Fibroblast of lung (primary cell): ENCODE data around the gene FLRT2. TPM values are rescaled to one million over a fixed set of nuclear protein-coding genes. Genes with fewer than 3 reads are reported as not detected.

ENCODE experiments used
- DNase-seq, 2 donors: peaks; one replicate each; pipeline versions ENCODE4 v3.0.0 to v3.0.0-alpha.2; 2010; ENCODE audit warnings: low read depth in 2 of 2
- H2AFZ ChIP-seq: 2 replicates; pipeline ENCODE4 v1.5.1; 2012; ENCODE audit warnings: low read length, control low read depth, inconsistent platforms
- H3K27ac ChIP-seq: 2 replicates; pipeline ENCODE4 v1.5.1; 2011; ENCODE audit warnings: low read length, control low read depth; ENCODE audit not compliant: insufficient read depth
- H3K27me3 ChIP-seq: 2 replicates; pipeline ENCODE4 v1.5.1; 2011; ENCODE audit warnings: mild to moderate bottlenecking, low read length; ENCODE audit not compliant: control insufficient read depth, insufficient read depth
- H3K36me3 ChIP-seq: 2 replicates; pipeline ENCODE4 v1.5.1; 2011; ENCODE audit warnings: low read length; ENCODE audit not compliant: control insufficient read depth, insufficient read depth
- H3K4me1 ChIP-seq: 2 replicates; pipeline ENCODE4 v1.5.1; 2011; ENCODE audit warnings: low read length; ENCODE audit not compliant: control insufficient read depth, insufficient read depth; ENCODE audit errors: extremely low read depth
- H3K4me2 ChIP-seq: 2 replicates; pipeline ENCODE4 v1.5.1; 2011; ENCODE audit warnings: low read length, control low read depth; ENCODE audit not compliant: insufficient read depth; ENCODE audit errors: extremely low read depth
- H3K4me3 ChIP-seq, 4 experiments: fragments of 200-600 bp in 1 of 4; sonication (generic) in 1 of 4; replicated peaks in 1 of 4; 2 replicates each; pipeline ENCODE4 v1.5.1; 2011 to 2016; ENCODE audit warnings: low read length in 4 of 4, low read depth in 3 of 4, mild to moderate bottlenecking in 3 of 4, control low read depth in 2 of 4, inconsistent platforms in 1 of 4, mixed read lengths in 1 of 4; ENCODE audit not compliant: insufficient read depth in 1 of 4; ENCODE audit errors: control extremely low read depth in 1 of 4
- H3K79me2 ChIP-seq: 2 replicates; pipeline ENCODE4 v1.5.1; 2012; ENCODE audit warnings: mild to moderate bottlenecking, low read length, inconsistent platforms; ENCODE audit not compliant: control insufficient read depth, insufficient read depth
- H3K9ac ChIP-seq: 2 replicates; pipeline ENCODE4 v1.5.1; 2011; ENCODE audit warnings: mild to moderate bottlenecking, low read length, control low read depth; ENCODE audit not compliant: insufficient read depth
- H3K9me3 ChIP-seq: 2 replicates; pipeline ENCODE4 v1.5.1; 2012; ENCODE audit warnings: low read depth, low read length; ENCODE audit not compliant: control insufficient read depth, insufficient read depth
- H4K20me1 ChIP-seq: 2 replicates; pipeline ENCODE4 v1.5.1; 2011; ENCODE audit warnings: low read length; ENCODE audit not compliant: control insufficient read depth, insufficient read depth; ENCODE audit errors: extremely low read depth
- CTCF ChIP-seq, 2 donors: IDR thresholded peaks in 1 of 2; conservative IDR thresholded peaks in 1 of 2; 1 replicate in 1 of 2; 2 replicates in 1 of 2; pipeline ENCODE4 v1.5.1; 2011 to 2012; ENCODE audit warnings: low read length in 2 of 2, control low read depth in 1 of 2, inconsistent platforms in 1 of 2, low read depth in 1 of 2, mild to moderate bottlenecking in 1 of 2
- EZH2 ChIP-seq: IDR thresholded peaks from 2 replicates; pipeline ENCODE4 v1.5.1; 2012; ENCODE audit warnings: low read length, control low read depth, mild to moderate bottlenecking; ENCODE audit errors: missing control alignments
- polyA plus RNA-seq, 2 donors: library from polyadenylated mRNA; depleted of rRNA in 1 of 2; stranded (reverse) in 1 of 2; unstranded in 1 of 2; fragments of >200 nt; gene quantifications; 2 replicates each; pipeline ENCODE4 v1.2.1, GENCODE V29; 2011 to 2012; ENCODE audit warnings: missing spikeins in 1 of 2
- total RNA-seq: library from RNA; depleted of rRNA; stranded (reverse); fragments of >200 nt; gene quantifications from 2 replicates; pipeline ENCODE4 v1.2.1, GENCODE V29; 2014

FLRT2 gene
- total and polyA plus RNA-seq, 2 donors (not counting 1 experiment from before 2014, with no cell fraction given), result 4.6 to 14.5 TPM

- no peaks in the 10 kb centered on the region for H4K20me1 ChIP-seq
- H3K4me3 ChIP-seq, result no peak overlapping the region
- no peak overlapping the region for H3K9ac ChIP-seq
- H3K79me2 ChIP-seq, result no peaks in the 10 kb centered on the region
- no peak overlapping the region for H2AFZ ChIP-seq
- H3K27me3 ChIP-seq, result no peaks in the 10 kb centered on the region
- H3K4me2 ChIP-seq, result no peak overlapping the region
- peak in 1 of 2 donors; percentile 3 for DNase-seq
- no peaks in the 10 kb centered on the region for H3K9me3 ChIP-seq
- no peaks in the 10 kb centered on the region for H3K36me3 ChIP-seq
- no peaks in the 10 kb centered on the region for H3K4me1 ChIP-seq
- TF ChIP-seq EZH2, result no peak
- no peak for TF ChIP-seq CTCF (conservative IDR thresholded peaks at IDR 0.05 in 1 of 2, IDR thresholded peaks at IDR 0.05 in 1 of 2; ENCODE audit: low read depth in 1 of 2, low read length in 2 of 2)
- no peak overlapping the region for H3K27ac ChIP-seq
These were observed 89.9 kb downstream of the FLRT2 start for GRCh38 chr14:85619851-85620250.

- no peaks in the 10 kb centered on the region for H4K20me1 ChIP-seq
- no peak overlapping the region for H2AFZ ChIP-seq
- DNase-seq, result no peak
- no peak overlapping the region for H3K4me2 ChIP-seq
- no peaks in the 10 kb centered on the region for H3K9me3 ChIP-seq
- no peak overlapping the region for H3K4me3 ChIP-seq
- TF ChIP-seq CTCF (conservative IDR thresholded peaks at IDR 0.05 in 1 of 2, IDR thresholded peaks at IDR 0.05 in 1 of 2; ENCODE audit: low read depth in 1 of 2, low read length in 2 of 2), result no peak
- TF ChIP-seq EZH2, result no peak
- H3K4me1 ChIP-seq, result no peaks in the 10 kb centered on the region
- no peaks in the 10 kb centered on the region for H3K79me2 ChIP-seq
- H3K9ac ChIP-seq, result no peak overlapping the region
- H3K27me3 ChIP-seq, result no peaks in the 10 kb centered on the region
- H3K27ac ChIP-seq, result no peak overlapping the region
- no peaks in the 10 kb centered on the region for H3K36me3 ChIP-seq
These were observed 91.0 kb downstream of the FLRT2 start for GRCh38 chr14:85620947-85621346.

- Histone ChIP-seq H3K36me3 (no peaks in the 10 kb centered on the region), H3K27me3 (no peaks in the 10 kb centered on the region), H3K9ac (no peak overlapping the region), H3K4me3 (no peak overlapping the region), H4K20me1 (no peaks in the 10 kb centered on the region), H3K27ac (no peak overlapping the region), H2AFZ (no peak overlapping the region), H3K9me3 (no peaks in the 10 kb centered on the region), H3K4me2 (no peak overlapping the region), H3K79me2 (no peaks in the 10 kb centered on the region), H3K4me1 (no peaks in the 10 kb centered on the region)
- TF ChIP-seq CTCF (conservative IDR thresholded peaks at IDR 0.05 in 1 of 2, IDR thresholded peaks at IDR 0.05 in 1 of 2; ENCODE audit: low read depth in 1 of 2, low read length in 2 of 2) (no peak), EZH2 (no peak)
- DNase-seq, result no peak
These were observed 92.2 kb downstream of the FLRT2 start for GRCh38 chr14:85622106-85622505.
